HTERT RPE-1 (cell line): ENCODE data around the gene PPP2R2D.
"Not testable (repeated sequence)": the region's sequence is repeated elsewhere in the genome, so short reads cannot be mapped to it uniquely, and the experiment has no call there.

Source experiments
- in situ Hi-C: fragments of 300-500 bp; cut with MboI; formaldehyde crosslinking; loops from 4 replicates; pipeline ENCODE4 v1.14.3; 2020; ENCODE audit warnings: low sequenced_read_pairs

Gene PPP2R2D

GRCh38 chr10:131972474-131973071, 71.8 kb downstream of the PPP2R2D start:
- in situ Hi-C loops = no loop called here

GRCh38 chr10:131973160-131973951, 72.5 kb downstream of the PPP2R2D start:
- in situ Hi-C loops = no loop called here

- in situ Hi-C loops = no loop called here
These were observed 73.4 kb downstream of the PPP2R2D start for GRCh38 chr10:131974034-131974817.

- in situ Hi-C loops = no loop called here
These were observed 74.2 kb downstream of the PPP2R2D start for GRCh38 chr10:131975003-131975402.

- in situ Hi-C loops = no loop called here
These were observed 75.0 kb downstream of the PPP2R2D start for GRCh38 chr10:131975796-131976195.

- in situ Hi-C loops = no loop called here
These were observed 76.7 kb downstream of the PPP2R2D start for GRCh38 chr10:131977323-131978096.

GRCh38 chr10:131978366-131978765, 77.6 kb downstream of the PPP2R2D start:
- in situ Hi-C loops = no loop called here

GRCh38 chr10:131978851-131979250, 78.0 kb downstream of the PPP2R2D start:
- in situ Hi-C loops = no loop called here

- in situ Hi-C loops = no loop called here
These were observed 78.5 kb downstream of the PPP2R2D start for GRCh38 chr10:131979336-131979735.

- in situ Hi-C loops = no loop called here
These were observed 79.0 kb downstream of the PPP2R2D start for GRCh38 chr10:131979821-131980270.

- in situ Hi-C loops = no loop called here
These were observed 79.5 kb downstream of the PPP2R2D start for GRCh38 chr10:131980321-131980720.

- in situ Hi-C loops = no loop called here
These were observed 80.1 kb downstream of the PPP2R2D start for GRCh38 chr10:131980761-131981428.

- in situ Hi-C loops = no loop called here
These were observed 80.8 kb downstream of the PPP2R2D start, which contains the start of gene BNIP3 for GRCh38 chr10:131981429-131982184. TSS of gene BNIP3 (minus strand) at chr10:131981923. CDS start at chr10:131981806, 117 bp downstream.

GRCh38 chr10:131982185-131982756, 81.5 kb downstream of the PPP2R2D start:
- in situ Hi-C loops = no loop called here

GRCh38 chr10:131982796-131983195, 82.0 kb downstream of the PPP2R2D start:
- in situ Hi-C loops = no loop called here

GRCh38 chr10:131983780-131984179, 83.0 kb downstream of the PPP2R2D start:
- in situ Hi-C loops = no loop called here

GRCh38 chr10:131986851-131987250, 86.0 kb downstream of the PPP2R2D start:
- in situ Hi-C loops = not testable (repeated sequence)

- in situ Hi-C loops = not testable (repeated sequence)
These were observed 86.5 kb downstream of the PPP2R2D start for GRCh38 chr10:131987301-131987700.

- in situ Hi-C loops = not testable (repeated sequence)
These were observed 87.0 kb downstream of the PPP2R2D start for GRCh38 chr10:131987786-131988185.
